Measurements from ENCODE around the gene LHX6. TPM values are rescaled to one million over a fixed set of nuclear protein-coding genes. Genes with fewer than 3 reads are reported as not detected.

Gene LHX6
- total and polyA plus RNA-seq, 2 of the 8 experiments (the other 6 are each of a cell fraction or from before 2014, with no cell fraction given) = 0.92 to 1.2 TPM

GRCh38 chr9:122159026-122159924 is 69.5 kb downstream of the LHX6 start, which contains the start of the genes MORN5 and NDUFA8:
Gene MORN5 (plus strand): TSS chr9:122159908. CDS start chr9:122159973, 65 bp downstream.
Gene NDUFA8 (minus strand): TSS chr9:122159779. CDS start chr9:122159677, 102 bp downstream.
- Histone ChIP-seq H3K27me3 (replicated peaks in 1 of 4; ENCODE audit: control insufficient read depth in 3 of 4, extremely low read depth in 1 of 4, insufficient read depth in 3 of 4, low read length in 3 of 4) (no peaks in the 10 kb centered on the region; a peak in 1 of 7 replicates), H2AK5ac (ENCODE audit: low read depth, low read length) (no peak within 1 kb of the TSS), H3K4ac (replicated peaks; ENCODE audit: insufficient read length, low read depth, low read length) (no peak within 1 kb of the TSS), H4K91ac (replicated peaks; ENCODE audit: insufficient read length, low read length) (no peak within 1 kb of the TSS), H3K23me2 (ENCODE audit: low read depth, low read length) (peaks cover 2% of the 10 kb centered on the region), H3K18ac (ENCODE audit: extremely low read depth, low read length) (peak within 1 kb of the TSS; percentile 44; the same call in 1 of the 2 replicates), H4K8ac (ENCODE audit: extremely low read depth, insufficient read depth, low read length) (no peak within 1 kb of the TSS), H3K56ac (replicated peaks; ENCODE audit: insufficient read length, low read depth, low read length) (no peak within 1 kb of the TSS), H2BK20ac (ENCODE audit: low read length) (no peak within 1 kb of the TSS), H3K79me2 (ENCODE audit: control insufficient read depth in 1 of 2, insufficient read depth in 2 of 2, low read length in 2 of 2) (peaks cover 0 to 20% of the 10 kb centered on the region in 2 experiments; a peak in 3 of 4 replicates), H2BK5ac (ENCODE audit: low read depth, low read length) (peak within 1 kb of the TSS; percentile 69; the same call in 1 of the 2 replicates), H4K5ac (ENCODE audit: insufficient read length, low read depth, low read length) (peak within 1 kb of the TSS; percentile 88), H3K23ac (ENCODE audit: insufficient read length) (no peak within 1 kb of the TSS), H2BK12ac (ENCODE audit: low read depth, low read length) (no peak within 1 kb of the TSS), H3K4me3 (ENCODE audit: extremely low read depth in 1 of 4, insufficient read depth in 2 of 4, low read depth in 3 of 4, low read length in 4 of 4) (peak within 1 kb of the TSS; percentile 88 to 93 (median 90)), H2BK15ac (ENCODE audit: low read length) (no peak within 1 kb of the TSS), H2AFZ (ENCODE audit: low read length) (peak within 1 kb of the TSS; percentile 87), H3K9me3 (ENCODE audit: insufficient read depth in 2 of 2, low read depth in 1 of 2, low read length in 1 of 2) (peaks cover 0 to 4% of the 10 kb centered on the region in 2 experiments; a peak in 2 of 4 replicates), H3K79me1 (ENCODE audit: low read depth, low read length) (0 out of 2 replicates have a peak, but pooled peaks cover 2% of the 10 kb centered on the region), H3K9ac (replicated peaks in 1 of 4; ENCODE audit: extremely low read depth in 1 of 4, low read depth in 3 of 4, low read length in 3 of 4) (peak within 1 kb of the TSS; percentile 38 to 94 (median 72)), H3K4me2 (ENCODE audit: insufficient read depth in 1 of 2, low read depth in 2 of 2, low read length in 2 of 2) (peak within 1 kb of the TSS; percentile 95 to 100), H3K14ac (ENCODE audit: insufficient read length) (no peak within 1 kb of the TSS), H2BK120ac (replicated peaks; ENCODE audit: low read depth, low read length) (no peak within 1 kb of the TSS), H3K36me3 (ENCODE audit: control insufficient read depth in 2 of 4, insufficient read depth in 4 of 4, low read length in 3 of 4) (no peaks in the 10 kb centered on the region), H4K20me1 (replicated peaks in 1 of 2; ENCODE audit: control insufficient read depth in 1 of 2, insufficient read depth in 2 of 2, low read length in 2 of 2) (peaks cover 0 to 2% of the 10 kb centered on the region in 2 experiments), H3K4me1 (replicated peaks in 1 of 4; ENCODE audit: control insufficient read depth in 3 of 4, insufficient read depth in 4 of 4, low read length in 3 of 4) (peaks cover 0 to 4% (median 0%) of the 10 kb centered on the region in 4 experiments; a peak in 2 of 7 replicates), H3K27ac (ENCODE audit: low read depth, low read length) (peak within 1 kb of the TSS; percentile 37)
- FAIRE-seq (peak; percentile 98), DNase-seq (ENCODE audit: low read depth in 1 of 2, low spot score in 2 of 2) (peak; percentile 93 to 99)
- ChIA-PET CTCF (ENCODE audit: partially characterized antibody) (interaction anchor here (0.6 to 4.9 kb wide), 38 partner anchors 9 to 220 kb away, joined by 3 to 54 read pairs (median 5); no protein-coding TSS in a partner anchor), POLR2A (ENCODE audit: partially characterized antibody) (interaction anchor here (0.9 to 2.2 kb wide), 5 partner anchors 14 to 57 kb away, joined by 3 to 9 read pairs (median 3); no protein-coding TSS in a partner anchor)
- WGBS, 2 experiments (ENCODE audit: extremely low coverage in 1 of 2, insufficient coverage in 1 of 2, insufficient read length in 1 of 2, insufficient replicate concordance in 2 of 2, low coverage in 1 of 2, low lambda C conversion rate in 2 of 2, missing lambda C conversion rate in 1 of 2) = 7% methylated on average over 46 of the region's 56 CpGs; no CpG with 5 or more reads in 1 of the 2 experiments
- TF ChIP-seq POLR2A (IDR thresholded peaks at IDR 0.05; ENCODE audit: control extremely low read depth in 1 of 2, low read depth in 2 of 2, low read length in 2 of 2) (peak; percentile 46 to 56), NRF1 (IDR thresholded peaks at IDR 0.05; ENCODE audit: low read depth, low read length) (peak; percentile 98), POU5F1 (IDR thresholded peaks at IDR 0.05; ENCODE audit: low read depth, low read length) (no peak), SAP30 (IDR thresholded peaks at IDR 0.05; ENCODE audit: insufficient read depth, insufficient replicate concordance, low read length) (no peak), POLR2AphosphoS5 (IDR thresholded peaks at IDR 0.05; ENCODE audit: low read depth, low read length) (peak; percentile 74; the same call in 1 of the 2 replicates), JUND (IDR thresholded peaks at IDR 0.05; ENCODE audit: low read length) (no peak; the same call in 1 of the 2 replicates), GABPA (IDR thresholded peaks at IDR 0.05; ENCODE audit: borderline replicate concordance, insufficient read depth, low read length) (no peak), TCF12 (IDR thresholded peaks at IDR 0.05; ENCODE audit: low read depth, low read length) (no peak), SP2 (IDR thresholded peaks at IDR 0.05; ENCODE audit: low read length) (no peak), RFX5 (IDR thresholded peaks at IDR 0.05; ENCODE audit: borderline replicate concordance, low read depth, low read length) (no peak), ASH2L (IDR thresholded peaks at IDR 0.05; ENCODE audit: low read length) (peak; percentile 92)
